ENCODE results near the gene HTR1B. TPM values are rescaled to one million over a fixed set of nuclear protein-coding genes. Genes with fewer than 3 reads are reported as not detected.

HTR1B gene
- polyA plus RNA-seq, 1 donor from 2014 or later: 0.19 TPM

DNA sequence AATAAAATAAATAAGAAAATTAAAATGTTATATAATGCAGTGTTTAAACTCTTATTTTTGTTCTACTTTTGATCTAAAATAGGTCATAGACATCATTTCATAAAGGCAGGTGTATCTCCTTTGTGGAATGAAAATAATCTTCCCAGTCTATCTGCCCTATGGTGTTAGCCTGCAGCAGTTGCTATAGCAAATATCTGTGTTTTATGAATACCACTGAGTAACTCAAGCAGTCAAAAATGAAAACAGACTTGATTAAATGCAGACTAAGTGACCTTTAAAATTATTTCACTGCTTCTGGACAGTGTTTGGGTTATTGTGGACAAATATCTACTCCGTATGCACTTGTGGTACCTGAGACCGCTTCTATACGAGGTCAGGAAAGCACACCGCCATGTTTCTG, 11.8 kb downstream of the HTR1B start:
- Histone ChIP-seq H3K27me3 (ENCODE audit: insufficient read depth, low read depth, low read length) (no peaks in the 10 kb centered on the region), H3K4me3 (ENCODE audit: low read length) (no peak overlapping the region), H3K9me3 (ENCODE audit: low read length) (no peaks in the 10 kb centered on the region), H3F3A (ENCODE audit: insufficient read depth, low read length, poor library complexity, severe bottlenecking) (no peaks in the 10 kb centered on the region), H3K79me2 (replicated peaks; ENCODE audit: insufficient read depth, low read length) (no peaks in the 10 kb centered on the region), H3K36me3 (ENCODE audit: insufficient read depth, low read length) (no peaks in the 10 kb centered on the region), H4K20me1 (ENCODE audit: insufficient read depth) (no peaks in the 10 kb centered on the region), H2AFZ (ENCODE audit: low read depth, low read length) (no peak overlapping the region), H3K27ac (ENCODE audit: low read length) (no peak overlapping the region), H3K4me2 (ENCODE audit: low read length) (no peak overlapping the region), H3K9ac (ENCODE audit: low read length) (no peak overlapping the region), H3K9me2 (ENCODE audit: insufficient read depth, low read length) (no peaks in the 10 kb centered on the region)
- TF ChIP-seq, protein P1, sequence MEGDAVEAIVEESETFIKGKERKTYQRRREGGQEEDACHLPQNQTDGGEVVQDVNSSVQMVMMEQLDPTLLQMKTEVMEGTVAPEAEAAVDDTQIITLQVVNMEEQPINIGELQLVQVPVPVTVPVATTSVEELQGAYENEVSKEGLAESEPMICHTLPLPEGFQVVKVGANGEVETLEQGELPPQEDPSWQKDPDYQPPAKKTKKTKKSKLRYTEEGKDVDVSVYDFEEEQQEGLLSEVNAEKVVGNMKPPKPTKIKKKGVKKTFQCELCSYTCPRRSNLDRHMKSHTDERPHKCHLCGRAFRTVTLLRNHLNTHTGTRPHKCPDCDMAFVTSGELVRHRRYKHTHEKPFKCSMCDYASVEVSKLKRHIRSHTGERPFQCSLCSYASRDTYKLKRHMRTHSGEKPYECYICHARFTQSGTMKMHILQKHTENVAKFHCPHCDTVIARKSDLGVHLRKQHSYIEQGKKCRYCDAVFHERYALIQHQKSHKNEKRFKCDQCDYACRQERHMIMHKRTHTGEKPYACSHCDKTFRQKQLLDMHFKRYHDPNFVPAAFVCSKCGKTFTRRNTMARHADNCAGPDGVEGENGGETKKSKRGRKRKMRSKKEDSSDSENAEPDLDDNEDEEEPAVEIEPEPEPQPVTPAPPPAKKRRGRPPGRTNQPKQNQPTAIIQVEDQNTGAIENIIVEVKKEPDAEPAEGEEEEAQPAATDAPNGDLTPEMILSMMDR (IDR thresholded peaks at IDR 0.05; ENCODE audit: poor library complexity, severe bottlenecking): no peak
- TF ChIP-seq RAD21 (conservative IDR thresholded peaks at IDR 0.05): no peak
- no peak for TF ChIP-seq SMC3 (conservative IDR thresholded peaks at IDR 0.05; ENCODE audit: poor library complexity)

DNA sequence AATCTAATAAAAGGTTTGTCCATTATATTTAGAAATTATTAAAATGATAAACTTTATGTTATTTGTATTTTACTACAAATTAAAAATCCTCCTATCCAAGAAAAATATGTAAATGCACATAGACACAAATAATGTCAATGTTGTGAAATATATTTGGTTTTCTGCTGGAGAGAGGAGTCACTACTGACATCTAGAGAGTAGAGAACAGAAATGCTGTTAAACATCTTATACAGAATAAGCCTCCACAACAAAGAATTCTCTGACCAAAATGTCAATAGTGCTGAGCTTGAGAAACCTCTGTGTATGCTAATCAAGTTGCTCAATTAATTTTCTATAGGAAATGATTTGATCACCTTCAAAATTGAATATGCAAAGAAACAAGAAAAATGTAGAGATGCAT, 12.4 kb downstream of the HTR1B start:
- no peaks in the 10 kb centered on the region for H3K79me2 ChIP-seq (replicated peaks; ENCODE audit: insufficient read depth, low read length)
- no peaks in the 10 kb centered on the region for H3K27me3 ChIP-seq (ENCODE audit: insufficient read depth, low read depth, low read length)
- H3K9me3 ChIP-seq (ENCODE audit: low read length): no peaks in the 10 kb centered on the region
- H4K20me1 ChIP-seq (ENCODE audit: insufficient read depth): no peaks in the 10 kb centered on the region
- no peaks in the 10 kb centered on the region for H3K9me2 ChIP-seq (ENCODE audit: insufficient read depth, low read length)
- TF ChIP-seq, protein P2, sequence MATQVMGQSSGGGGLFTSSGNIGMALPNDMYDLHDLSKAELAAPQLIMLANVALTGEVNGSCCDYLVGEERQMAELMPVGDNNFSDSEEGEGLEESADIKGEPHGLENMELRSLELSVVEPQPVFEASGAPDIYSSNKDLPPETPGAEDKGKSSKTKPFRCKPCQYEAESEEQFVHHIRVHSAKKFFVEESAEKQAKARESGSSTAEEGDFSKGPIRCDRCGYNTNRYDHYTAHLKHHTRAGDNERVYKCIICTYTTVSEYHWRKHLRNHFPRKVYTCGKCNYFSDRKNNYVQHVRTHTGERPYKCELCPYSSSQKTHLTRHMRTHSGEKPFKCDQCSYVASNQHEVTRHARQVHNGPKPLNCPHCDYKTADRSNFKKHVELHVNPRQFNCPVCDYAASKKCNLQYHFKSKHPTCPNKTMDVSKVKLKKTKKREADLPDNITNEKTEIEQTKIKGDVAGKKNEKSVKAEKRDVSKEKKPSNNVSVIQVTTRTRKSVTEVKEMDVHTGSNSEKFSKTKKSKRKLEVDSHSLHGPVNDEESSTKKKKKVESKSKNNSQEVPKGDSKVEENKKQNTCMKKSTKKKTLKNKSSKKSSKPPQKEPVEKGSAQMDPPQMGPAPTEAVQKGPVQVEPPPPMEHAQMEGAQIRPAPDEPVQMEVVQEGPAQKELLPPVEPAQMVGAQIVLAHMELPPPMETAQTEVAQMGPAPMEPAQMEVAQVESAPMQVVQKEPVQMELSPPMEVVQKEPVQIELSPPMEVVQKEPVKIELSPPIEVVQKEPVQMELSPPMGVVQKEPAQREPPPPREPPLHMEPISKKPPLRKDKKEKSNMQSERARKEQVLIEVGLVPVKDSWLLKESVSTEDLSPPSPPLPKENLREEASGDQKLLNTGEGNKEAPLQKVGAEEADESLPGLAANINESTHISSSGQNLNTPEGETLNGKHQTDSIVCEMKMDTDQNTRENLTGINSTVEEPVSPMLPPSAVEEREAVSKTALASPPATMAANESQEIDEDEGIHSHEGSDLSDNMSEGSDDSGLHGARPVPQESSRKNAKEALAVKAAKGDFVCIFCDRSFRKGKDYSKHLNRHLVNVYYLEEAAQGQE (IDR thresholded peaks at IDR 0.05; ENCODE audit: borderline replicate concordance): no peak
- TF ChIP-seq, protein P1 (IDR thresholded peaks at IDR 0.05; ENCODE audit: poor library complexity, severe bottlenecking): peak; percentile 69
- TF ChIP-seq SMC3 (conservative IDR thresholded peaks at IDR 0.05; ENCODE audit: poor library complexity) (peak; percentile 70), EP300 (conservative IDR thresholded peaks at IDR 0.05; ENCODE audit: poor library complexity, severe bottlenecking) (no peak), EZH2 (IDR thresholded peaks at IDR 0.05; ENCODE audit: borderline replicate concordance, insufficient read depth, low read length, poor library complexity, severe bottlenecking) (no peak), RAD21 (conservative IDR thresholded peaks at IDR 0.05) (peak; percentile 73)
- H3K36me3 ChIP-seq (ENCODE audit: insufficient read depth, low read length): no peaks in the 10 kb centered on the region
- H3K4me2 ChIP-seq (ENCODE audit: low read length): no peak overlapping the region
- no peak overlapping the region for H3K4me3 ChIP-seq (ENCODE audit: low read length)
- no peaks in the 10 kb centered on the region for H3F3A ChIP-seq (ENCODE audit: insufficient read depth, low read length, poor library complexity, severe bottlenecking)
- no peak overlapping the region for H3K9ac ChIP-seq (ENCODE audit: low read length)
- no peak overlapping the region for H2AFZ ChIP-seq (ENCODE audit: low read depth, low read length)
- no peak overlapping the region for H3K27ac ChIP-seq (ENCODE audit: low read length)
